ENCODE measurements around the gene PLXNA1. TPM values are rescaled to one million over a fixed set of nuclear protein-coding genes. Genes with fewer than 3 reads are reported as not detected.

The PLXNA1 gene
- total and polyA plus RNA-seq, 10 of the 15 experiments (the other 5 are each of a cell fraction or from before 2014, with no cell fraction given): 0.03 to 16.4 (median 2.5) TPM

DNA sequence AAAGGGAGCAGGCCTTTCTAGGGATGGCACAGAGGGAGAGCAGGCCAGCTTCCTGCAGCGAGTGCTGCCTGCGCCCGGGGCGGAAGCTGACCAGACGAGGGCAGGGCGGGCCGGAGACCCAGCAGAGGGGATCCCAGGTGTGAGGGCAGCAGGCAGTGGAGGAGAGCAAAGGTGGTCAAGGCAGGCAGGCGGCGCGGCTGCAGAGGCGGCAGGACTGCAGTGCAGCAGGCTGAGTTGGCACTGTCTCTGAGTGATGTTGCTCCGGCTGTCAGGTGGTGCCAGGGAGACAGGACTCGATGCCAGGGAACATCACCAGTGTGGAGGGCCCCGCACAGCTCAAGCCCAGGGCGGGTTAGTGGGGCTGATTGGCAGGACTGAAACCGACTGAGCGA lies 22.3 kb upstream of the PLXNA1 start:
- WGBS (ENCODE audit: insufficient coverage, insufficient replicate concordance, low lambda C conversion rate, missing lambda C conversion rate): 86% methylated on average over 17 of the region's 17 CpGs
- CTCF ChIA-PET: no interaction called here
- ATAC-seq: no peak
- SMC1A ChIA-PET (ENCODE audit: uncharacterized antibody, unreplicated experiment): interaction anchor here (1.0 kb wide), 1 partner anchor 9 kb away, joined by 4 read pairs; no protein-coding TSS in a partner anchor
- DNase-seq (ENCODE audit: low read depth, low spot score): no peak
- H4K20me1 ChIP-seq (ENCODE audit: control insufficient read depth, insufficient read depth): no peaks in the 10 kb centered on the region
- in situ Hi-C loops (cut with MboI): no loop called here
- no TSS peak for BruUV-seq (replicated peaks)
- no peaks in the 10 kb centered on the region for H3K79me2 ChIP-seq (ENCODE audit: control insufficient read depth, insufficient read depth, low read length)
- no peaks in the 10 kb centered on the region for H3K9me3 ChIP-seq (replicated peaks; ENCODE audit: control insufficient read depth, insufficient read depth, low read length)
- intact Hi-C loops (cut with micrococcal nuclease; ENCODE audit: unreplicated experiment): no loop called here
- no peak overlapping the region for H3K4me3 ChIP-seq
- peaks cover 13% of the 10 kb centered on the region for H3K4me1 ChIP-seq (ENCODE audit: control insufficient read depth, insufficient read depth, low read length)
- no peak overlapping the region for H3K9ac ChIP-seq (ENCODE audit: control insufficient read depth, insufficient read depth, low read length)
- no peaks in the 10 kb centered on the region for H3K27me3 ChIP-seq (replicated peaks in 1 of 2; ENCODE audit: control insufficient read depth in 2 of 2, insufficient read depth in 2 of 2, low read length in 1 of 2)
- TF ChIP-seq, protein P1, sequence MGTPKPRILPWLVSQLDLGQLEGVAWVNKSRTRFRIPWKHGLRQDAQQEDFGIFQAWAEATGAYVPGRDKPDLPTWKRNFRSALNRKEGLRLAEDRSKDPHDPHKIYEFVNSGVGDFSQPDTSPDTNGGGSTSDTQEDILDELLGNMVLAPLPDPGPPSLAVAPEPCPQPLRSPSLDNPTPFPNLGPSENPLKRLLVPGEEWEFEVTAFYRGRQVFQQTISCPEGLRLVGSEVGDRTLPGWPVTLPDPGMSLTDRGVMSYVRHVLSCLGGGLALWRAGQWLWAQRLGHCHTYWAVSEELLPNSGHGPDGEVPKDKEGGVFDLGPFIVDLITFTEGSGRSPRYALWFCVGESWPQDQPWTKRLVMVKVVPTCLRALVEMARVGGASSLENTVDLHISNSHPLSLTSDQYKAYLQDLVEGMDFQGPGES (IDR thresholded peaks at IDR 0.05): no peak
- TF ChIP-seq RFX5 (IDR thresholded peaks at IDR 0.05; ENCODE audit: low read depth, low read length) (no peak), NR2C1 (IDR thresholded peaks at IDR 0.05) (no peak), ESRRA (IDR thresholded peaks at IDR 0.05; ENCODE audit: low read length) (no peak), JUND (IDR thresholded peaks at IDR 0.05; ENCODE audit: low read depth, low read length) (no peak), STAT3 (IDR thresholded peaks at IDR 0.05; ENCODE audit: low read depth, low read length) (no peak), NFYB (IDR thresholded peaks at IDR 0.05; ENCODE audit: insufficient read depth, low read depth, low read length) (no peak), PML (IDR thresholded peaks at IDR 0.05; ENCODE audit: low read length) (no peak), CEBPB (IDR thresholded peaks at IDR 0.05; ENCODE audit: borderline replicate concordance in 1 of 2, low read depth in 2 of 2, low read length in 2 of 2) (no peak), NFIC (IDR thresholded peaks at IDR 0.05; ENCODE audit: low read depth, low read length) (no peak), BMI1 (IDR thresholded peaks at IDR 0.05; ENCODE audit: borderline replicate concordance) (no peak), CBX5 (IDR thresholded peaks at IDR 0.05; ENCODE audit: low read depth) (no peak)
- TF ChIP-seq, protein P2, sequence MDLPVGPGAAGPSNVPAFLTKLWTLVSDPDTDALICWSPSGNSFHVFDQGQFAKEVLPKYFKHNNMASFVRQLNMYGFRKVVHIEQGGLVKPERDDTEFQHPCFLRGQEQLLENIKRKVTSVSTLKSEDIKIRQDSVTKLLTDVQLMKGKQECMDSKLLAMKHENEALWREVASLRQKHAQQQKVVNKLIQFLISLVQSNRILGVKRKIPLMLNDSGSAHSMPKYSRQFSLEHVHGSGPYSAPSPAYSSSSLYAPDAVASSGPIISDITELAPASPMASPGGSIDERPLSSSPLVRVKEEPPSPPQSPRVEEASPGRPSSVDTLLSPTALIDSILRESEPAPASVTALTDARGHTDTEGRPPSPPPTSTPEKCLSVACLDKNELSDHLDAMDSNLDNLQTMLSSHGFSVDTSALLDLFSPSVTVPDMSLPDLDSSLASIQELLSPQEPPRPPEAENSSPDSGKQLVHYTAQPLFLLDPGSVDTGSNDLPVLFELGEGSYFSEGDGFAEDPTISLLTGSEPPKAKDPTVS (IDR thresholded peaks at IDR 0.05; ENCODE audit: low read depth, low read length): no peak
- TF ChIP-seq, protein P3, sequence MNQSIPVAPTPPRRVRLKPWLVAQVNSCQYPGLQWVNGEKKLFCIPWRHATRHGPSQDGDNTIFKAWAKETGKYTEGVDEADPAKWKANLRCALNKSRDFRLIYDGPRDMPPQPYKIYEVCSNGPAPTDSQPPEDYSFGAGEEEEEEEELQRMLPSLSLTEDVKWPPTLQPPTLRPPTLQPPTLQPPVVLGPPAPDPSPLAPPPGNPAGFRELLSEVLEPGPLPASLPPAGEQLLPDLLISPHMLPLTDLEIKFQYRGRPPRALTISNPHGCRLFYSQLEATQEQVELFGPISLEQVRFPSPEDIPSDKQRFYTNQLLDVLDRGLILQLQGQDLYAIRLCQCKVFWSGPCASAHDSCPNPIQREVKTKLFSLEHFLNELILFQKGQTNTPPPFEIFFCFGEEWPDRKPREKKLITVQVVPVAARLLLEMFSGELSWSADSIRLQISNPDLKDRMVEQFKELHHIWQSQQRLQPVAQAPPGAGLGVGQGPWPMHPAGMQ (IDR thresholded peaks at IDR 0.05; ENCODE audit: borderline replicate concordance): no peak
- POLR2A ChIA-PET: no interaction called here
- H3K27ac ChIP-seq (ENCODE audit: control insufficient read depth, insufficient read depth): no peak overlapping the region
- 0 out of 2 replicates have a peak overlapping the region, but pooled peaks have one; percentile 33 for H3K4me2 ChIP-seq (ENCODE audit: control insufficient read depth, insufficient read depth)
- no peaks in the 10 kb centered on the region; a peak in 2 of 4 replicates for H3K36me3 ChIP-seq (ENCODE audit: control insufficient read depth in 2 of 2, insufficient read depth in 2 of 2, low read length in 1 of 2)
- RAD21 ChIA-PET (ENCODE audit: unreplicated experiment): no interaction called here
- no peak for FAIRE-seq
- H2AFZ ChIP-seq (ENCODE audit: control insufficient read depth, low read depth, low read length): no peak overlapping the region
